Measurements from ENCODE around the gene CHCHD6.

CHCHD6 gene

DNA sequence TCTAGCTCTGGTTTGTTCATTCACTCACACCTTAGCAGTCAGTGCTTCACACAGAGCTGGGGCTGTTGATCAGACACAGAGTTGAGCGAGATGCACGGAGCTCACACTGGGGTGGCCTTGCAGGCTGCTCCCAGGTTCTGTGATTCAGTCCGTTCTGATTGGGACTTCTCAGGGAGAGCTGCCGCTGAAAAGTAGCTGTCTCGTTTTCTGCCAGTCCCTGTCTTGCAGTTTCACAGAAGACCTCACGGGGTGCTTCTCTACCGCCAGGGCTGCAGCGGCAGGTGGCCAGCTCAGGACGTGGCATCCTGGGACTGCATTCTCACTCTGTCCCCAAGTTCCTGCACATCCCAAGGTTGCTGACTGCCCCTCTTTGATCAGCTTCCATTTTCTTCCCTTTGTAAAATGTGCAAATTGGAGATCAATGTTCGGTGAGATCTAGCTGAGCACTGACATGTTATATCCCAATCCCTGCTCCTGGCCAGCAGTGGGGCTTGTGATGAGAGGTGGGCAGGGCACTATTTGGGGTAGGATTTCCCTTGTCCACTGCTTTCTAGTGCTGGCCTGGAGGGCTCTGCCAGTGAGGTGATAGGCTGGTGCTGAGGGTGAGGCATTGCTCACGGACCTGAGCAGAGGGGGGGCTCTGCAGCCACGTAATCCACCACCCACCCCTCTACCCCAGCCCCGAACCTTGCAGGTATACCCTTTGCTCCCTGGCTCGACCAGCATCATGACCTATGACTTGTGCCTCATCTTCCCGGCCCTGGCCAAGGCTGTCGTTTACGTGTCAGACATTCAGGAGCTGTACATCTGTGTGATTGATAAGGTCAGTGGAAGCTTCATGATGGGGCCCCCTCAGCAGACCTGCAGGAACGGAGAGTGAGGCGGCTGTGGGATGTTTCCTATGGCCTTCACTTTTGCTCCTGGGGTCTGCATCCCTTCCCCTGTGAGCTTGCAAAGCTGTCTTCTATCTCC, 43.8 kb upstream of the CHCHD6 start:
- H3K4me3 ChIP-seq (ENCODE audit: low read depth, low read length), result no peak overlapping the region
- 0 out of 2 replicates have a peak, but pooled peaks have one; percentile 23 for TF ChIP-seq CTCF (IDR thresholded peaks at IDR 0.05; ENCODE audit: low read depth, low read length)

GRCh38 chr3:126661532-126662364, 42.3 kb upstream of the CHCHD6 start:
- TF ChIP-seq CTCF (IDR thresholded peaks at IDR 0.05; ENCODE audit: low read depth, low read length), result no peak
- H3K4me3 ChIP-seq (ENCODE audit: low read depth, low read length), result no peak overlapping the region

DNA sequence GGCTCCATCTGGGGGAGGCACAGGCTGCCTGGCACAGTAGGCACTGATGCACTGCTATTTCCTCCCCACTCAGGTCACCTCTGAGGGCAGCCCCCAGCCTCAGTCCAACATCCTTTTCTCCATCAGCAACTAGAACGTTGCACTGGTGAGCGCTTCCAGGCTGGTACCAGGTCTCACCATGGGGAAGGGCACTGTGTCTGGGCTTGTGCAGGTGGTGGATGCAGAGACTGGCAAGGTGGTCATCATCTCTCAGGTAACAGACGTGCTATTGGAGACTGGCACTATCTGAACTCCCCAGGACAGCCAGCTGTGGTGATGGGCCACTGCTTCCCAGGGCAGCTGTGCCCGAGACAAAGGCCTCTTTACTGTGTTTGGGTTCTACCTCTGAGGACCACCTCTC, 40.8 kb upstream of the CHCHD6 start:
- TF ChIP-seq CTCF (IDR thresholded peaks at IDR 0.05; ENCODE audit: low read depth, low read length), result no peak
- H3K4me3 ChIP-seq (ENCODE audit: low read depth, low read length), result no peak overlapping the region

- no peak for TF ChIP-seq CTCF (IDR thresholded peaks at IDR 0.05; ENCODE audit: low read depth, low read length)
- no peak overlapping the region for H3K4me3 ChIP-seq (ENCODE audit: low read depth, low read length)
Observed at GRCh38 chr3:126663750-126664149, 40.3 kb upstream of the CHCHD6 start.

GRCh38 chr3:126664591-126665214, 39.3 kb upstream of the CHCHD6 start:
- TF ChIP-seq CTCF (IDR thresholded peaks at IDR 0.05; ENCODE audit: low read depth, low read length), result 0 out of 2 replicates have a peak, but pooled peaks have one; percentile 15
- H3K4me3 ChIP-seq (ENCODE audit: low read depth, low read length), result no peak overlapping the region

DNA sequence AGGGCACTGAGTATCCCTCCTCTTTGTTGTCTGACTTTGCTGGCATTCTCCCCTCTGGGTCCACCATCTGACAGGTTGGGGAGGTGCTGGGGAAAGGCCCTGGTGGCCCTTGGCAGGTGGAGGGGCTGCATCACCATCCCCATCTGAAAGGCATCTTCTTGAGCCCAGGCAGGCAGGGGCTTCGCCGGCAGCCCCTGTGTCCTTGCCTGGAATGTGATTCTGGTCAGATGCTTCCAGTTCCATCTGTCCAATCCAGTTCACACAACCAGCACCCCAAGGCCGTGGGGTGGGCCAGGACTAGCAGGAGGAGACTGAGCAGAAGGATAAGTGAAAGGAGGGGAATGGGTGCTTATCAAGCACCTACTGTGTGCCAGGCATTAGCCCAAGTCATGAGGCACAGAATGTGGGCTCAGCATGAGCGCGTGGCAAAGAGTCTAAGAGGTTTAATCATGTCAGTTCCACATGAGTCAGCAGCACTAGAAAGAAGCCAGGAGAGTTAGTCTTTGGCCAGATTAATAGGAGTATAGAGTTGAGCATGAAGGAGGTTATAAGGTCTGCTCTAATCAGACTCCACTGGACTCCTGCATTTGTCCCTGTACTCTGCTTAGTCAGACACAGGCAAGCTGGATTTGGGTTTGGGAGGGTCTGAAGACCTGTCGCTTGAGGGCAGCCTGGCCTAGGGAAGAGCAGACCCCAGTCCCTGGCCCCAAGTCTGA, 38.7 kb upstream of the CHCHD6 start:
- no peak for TF ChIP-seq CTCF (IDR thresholded peaks at IDR 0.05; ENCODE audit: low read depth, low read length)
- H3K4me3 ChIP-seq (ENCODE audit: low read depth, low read length), result no peak overlapping the region

Measured in WI38 (cell line).